ENCODE results near the gene NAXD.
"Not testable (repeated sequence)": the region's sequence is repeated elsewhere in the genome, so short reads cannot be mapped to it uniquely, and the experiment has no call there.

The NAXD gene

DNA sequence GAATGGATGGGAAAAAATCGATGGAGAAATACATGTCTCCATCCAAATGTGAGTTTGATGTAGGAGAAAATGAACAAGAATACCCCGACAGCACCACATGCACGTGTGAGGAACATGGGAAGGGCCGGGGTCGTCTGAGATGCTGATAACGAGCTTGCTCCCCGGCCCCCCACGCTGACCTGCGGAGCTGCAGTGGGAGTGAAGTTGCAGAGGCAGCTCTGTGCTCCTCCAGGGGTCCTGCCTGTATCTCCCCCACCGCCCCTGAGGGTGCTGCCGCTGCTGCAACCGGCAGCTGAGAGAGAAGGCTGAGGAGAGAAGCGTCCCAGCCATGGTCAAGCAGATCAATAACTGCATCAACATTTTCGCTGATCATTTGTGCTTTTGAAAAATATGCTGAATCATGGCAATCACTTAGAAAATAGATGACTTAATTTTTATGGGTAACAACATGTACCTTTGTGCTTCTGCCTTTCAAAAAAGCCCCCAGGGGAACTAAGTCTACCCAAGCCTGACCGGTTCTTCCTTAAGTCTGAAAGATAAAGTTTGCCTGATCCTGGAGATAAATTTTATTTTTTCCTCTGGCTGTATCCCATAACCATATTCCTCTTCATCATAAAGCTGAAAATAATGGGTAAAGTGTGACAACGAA is 18.2 kb upstream of the NAXD start:
- DNase-seq = no peak

DNA sequence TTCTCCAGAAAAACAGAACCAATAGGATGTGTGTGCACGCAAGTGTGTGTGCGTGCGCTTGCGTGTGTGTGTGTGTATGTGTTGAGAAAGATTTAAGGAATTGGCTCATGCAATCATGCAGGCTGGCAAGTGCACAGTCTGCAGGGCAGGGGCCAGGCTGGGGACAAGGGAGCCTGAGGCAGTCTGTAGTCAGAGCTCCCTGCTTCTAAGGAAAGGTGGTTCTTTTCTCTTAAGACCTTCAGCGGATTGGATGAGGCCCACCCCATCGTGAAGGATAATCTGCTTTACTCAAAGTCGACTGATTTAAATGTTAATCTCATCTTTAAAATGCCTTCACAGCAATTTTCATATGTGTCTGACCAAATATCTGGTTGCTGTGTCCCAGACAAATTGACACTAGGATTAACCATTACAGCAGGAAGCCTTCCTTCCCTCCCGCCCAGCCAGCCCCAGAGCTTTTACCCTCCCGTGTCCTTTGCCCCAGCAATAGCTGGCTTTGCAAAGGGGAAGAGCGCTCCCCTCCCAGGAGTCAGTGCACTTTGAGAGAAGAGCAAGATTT is 15.0 kb upstream of the NAXD start:
- no peak for DNase-seq

DNA sequence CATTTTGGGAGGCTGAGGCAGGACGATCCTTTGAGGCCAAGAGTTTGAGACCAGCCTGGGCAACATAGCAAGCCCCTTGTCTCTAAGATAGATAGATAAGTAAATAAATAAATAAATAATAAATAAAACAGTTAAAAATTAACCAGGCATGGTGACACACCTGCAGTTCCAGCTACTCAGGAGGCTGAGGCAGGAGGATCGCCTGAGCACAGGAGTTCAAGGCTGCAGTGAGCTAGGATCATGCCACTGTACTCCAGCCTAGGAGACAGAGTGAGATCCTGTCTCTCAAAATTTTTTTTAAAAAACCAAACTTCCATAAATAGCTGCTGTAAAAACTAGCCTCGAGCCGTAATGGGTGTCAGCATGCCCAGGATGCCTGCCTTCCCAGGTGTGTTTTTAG is 14.4 kb upstream of the NAXD start:
- no peak for DNase-seq

DNA sequence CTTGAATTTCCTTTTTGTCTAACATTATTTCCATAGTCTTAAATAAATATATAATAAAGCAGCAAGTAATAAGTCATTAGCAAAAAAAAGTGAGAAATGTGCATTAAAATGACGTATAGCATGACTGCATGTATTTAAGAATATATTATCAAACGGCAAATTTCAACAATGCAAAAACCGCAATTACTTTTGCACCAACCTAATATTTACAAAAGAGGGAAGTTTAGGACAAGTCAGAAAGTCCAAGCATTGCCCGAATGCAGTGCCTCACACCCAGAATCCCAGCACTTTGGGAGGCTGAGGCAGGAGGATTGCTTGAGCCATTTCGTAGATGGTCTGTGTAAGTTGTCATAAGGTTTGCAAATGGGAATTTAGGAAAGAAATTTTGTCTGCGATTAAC is 10.2 kb upstream of the NAXD start:
- DNase-seq = no peak

DNA sequence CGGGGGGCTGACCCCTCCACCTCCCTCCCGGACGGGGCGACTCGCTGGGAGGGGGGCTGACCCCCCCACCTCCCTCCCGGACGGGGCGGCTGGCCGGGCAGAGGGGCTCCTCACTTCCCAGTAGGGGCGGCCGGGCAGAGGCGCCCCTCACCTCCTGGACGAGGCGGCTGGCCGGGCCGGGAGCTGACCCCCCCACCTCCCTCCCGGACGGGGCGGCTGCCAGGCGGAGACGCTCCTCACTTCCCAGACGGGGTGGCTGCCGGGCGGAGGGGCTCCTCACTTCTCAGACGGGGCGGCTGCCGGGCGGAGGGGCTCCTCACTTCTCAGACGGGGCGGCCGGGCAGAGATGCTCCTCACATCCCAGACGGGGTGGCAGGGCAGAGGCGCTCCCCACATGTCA is 9.1 kb upstream of the NAXD start:
- not testable (repeated sequence) for DNase-seq

DNA sequence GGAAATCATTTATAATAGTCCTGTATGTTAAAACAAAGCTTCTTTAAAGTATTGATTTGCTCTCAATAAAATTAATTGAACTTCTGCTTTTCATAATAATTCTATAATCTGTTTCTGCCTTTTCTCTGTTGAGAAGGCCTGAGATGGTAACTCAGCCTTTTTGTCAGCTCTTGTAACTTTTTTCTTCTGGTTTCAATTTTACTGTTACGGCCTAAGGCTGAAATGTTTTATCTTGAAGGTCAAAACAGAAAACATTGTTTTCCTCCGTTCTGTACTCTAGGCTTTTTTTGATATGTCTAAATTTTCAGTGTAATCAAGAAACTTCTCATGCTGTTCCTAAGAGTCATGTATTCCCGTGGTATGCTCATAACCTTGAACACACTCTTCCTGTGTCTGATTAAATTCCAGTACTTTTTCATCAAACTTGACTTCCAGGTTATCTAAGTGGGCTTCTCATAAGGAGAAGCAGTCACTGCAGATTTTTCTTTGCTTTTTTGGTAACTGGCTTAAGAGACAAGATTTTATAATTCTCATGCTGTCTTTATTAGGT is 7.6 kb upstream of the NAXD start:
- no peak for DNase-seq

DNA sequence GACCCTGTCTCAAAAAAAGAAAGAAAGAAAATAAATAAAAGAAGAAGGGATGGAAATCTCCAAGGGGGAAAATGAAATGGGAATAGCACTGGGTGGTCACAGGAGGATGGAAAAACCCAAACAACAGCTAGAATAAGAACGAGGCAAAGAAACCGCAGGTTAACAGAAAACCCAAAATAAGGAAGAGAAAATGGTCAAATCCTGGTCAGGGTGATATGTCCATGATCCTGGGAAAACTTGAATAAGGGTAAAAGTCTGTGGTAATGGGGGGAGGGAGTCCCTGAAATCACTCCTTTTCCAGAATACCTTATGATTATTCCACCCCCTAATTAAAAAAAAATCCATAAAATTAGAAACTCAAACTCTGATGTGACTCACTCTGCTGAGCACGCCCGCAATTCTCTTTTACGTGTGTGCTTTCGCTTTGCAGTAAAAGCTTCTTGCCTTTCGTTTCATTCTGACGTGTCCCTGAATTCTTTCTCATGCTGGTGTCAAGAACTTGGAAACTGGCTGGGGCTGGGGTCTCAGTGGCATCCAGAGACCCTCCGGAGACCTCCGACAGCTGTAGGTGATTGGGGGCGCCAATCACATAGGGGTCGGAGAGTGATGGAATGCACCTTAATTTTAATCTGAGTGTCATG is 4.3 kb upstream of the NAXD start:
- DNase-seq = no peak

DNA sequence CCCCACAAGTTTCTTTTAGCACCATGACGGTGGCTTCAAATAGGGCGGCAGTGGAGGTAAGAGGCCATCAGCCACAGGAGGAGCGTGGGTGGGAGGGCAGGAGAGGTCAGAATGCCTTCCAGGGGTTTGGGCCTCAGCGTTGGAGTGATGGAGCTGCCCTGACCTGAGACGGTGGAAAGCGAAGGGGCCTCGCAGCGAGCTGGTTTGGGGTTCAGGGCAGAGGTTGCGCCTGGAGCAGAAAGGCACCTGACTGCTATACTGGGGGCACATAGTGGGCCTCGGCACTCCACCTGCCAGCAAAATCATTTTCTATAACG is 382 bp upstream of the NAXD start:
- no peak for DNase-seq

DNA sequence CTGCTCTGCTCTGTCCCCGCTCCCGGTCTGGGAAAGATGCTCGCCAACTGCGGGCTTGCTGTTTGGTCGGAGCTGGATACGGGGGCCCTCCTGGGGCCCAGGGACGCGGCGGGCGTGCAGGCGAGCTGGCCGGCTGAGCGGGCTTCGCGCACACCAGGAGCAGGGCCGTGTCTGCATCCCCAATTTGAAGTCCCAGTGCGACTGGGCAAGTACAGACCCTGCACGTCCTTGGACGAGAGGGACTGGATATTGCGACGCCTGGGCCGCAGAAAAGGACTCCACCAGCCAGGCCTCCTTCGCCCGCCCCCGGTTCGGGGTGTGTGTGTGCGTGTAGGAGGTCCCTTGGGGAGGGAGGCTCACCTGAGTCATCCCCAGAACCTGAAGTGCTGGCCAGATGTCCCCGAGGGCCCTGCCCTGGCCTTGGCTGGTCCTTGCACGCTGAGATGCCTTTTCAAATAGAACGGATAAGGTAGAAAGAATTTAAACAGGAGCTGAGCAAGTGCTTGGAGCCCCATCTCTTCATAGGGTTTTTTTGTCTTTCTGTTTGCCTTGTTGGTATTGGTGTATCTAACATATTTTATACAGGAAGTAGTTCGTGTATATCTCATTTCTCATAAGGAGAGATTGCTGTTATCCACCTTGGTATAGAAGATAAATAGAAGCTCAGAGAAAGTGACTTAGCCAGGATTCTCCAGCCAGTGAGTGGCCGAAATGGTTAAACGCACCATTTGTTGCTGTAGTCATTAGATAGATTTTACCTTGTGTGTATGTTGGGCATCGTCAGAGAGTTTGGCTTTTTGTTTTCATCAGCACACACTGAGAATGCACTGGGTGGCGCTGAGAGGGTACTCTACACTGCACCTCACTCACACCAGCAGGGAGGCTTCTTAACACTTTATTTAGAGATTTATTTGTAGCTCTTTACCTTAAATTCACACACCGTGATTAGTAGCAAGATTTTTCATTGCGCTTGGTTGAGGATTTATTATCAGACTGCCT is 1.1 kb downstream of the NAXD start:
- peak; percentile 45 for DNase-seq

DNA sequence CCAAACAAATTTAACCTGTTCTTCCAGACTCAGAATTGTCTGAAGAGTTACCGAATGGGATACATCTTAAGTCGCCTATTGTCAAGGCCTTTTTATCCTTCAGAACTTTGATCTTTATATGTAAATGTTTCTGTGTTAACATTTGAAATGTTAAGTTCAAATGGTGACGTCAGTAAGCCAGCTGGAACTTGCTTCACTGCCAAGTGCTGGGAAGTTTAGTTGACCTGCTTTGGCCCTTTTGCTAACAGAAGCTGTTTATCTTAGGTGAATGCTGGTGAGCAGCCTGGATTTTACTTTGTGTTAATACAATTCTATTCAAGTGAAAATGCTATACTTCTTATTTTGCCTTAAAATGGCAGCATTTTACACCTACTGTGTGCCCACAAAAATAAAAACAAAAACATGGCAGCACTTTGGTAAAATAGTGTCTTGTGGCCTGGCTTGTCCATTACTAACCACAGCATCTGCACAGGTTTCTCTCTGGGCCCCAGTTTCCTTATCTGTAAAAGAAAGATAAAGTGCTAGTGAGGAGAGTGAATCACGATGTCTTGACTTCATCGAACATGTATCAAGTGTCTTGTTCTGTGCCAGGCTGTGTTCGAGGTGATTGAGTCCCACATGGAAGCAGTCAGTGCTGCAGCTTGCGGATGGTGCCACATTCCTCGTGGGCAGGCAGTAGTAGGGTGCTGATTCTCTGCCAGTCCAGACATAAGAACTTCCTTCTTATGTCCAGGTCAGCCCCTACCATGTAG is 2.2 kb downstream of the NAXD start:
- DNase-seq = no peak

DNA sequence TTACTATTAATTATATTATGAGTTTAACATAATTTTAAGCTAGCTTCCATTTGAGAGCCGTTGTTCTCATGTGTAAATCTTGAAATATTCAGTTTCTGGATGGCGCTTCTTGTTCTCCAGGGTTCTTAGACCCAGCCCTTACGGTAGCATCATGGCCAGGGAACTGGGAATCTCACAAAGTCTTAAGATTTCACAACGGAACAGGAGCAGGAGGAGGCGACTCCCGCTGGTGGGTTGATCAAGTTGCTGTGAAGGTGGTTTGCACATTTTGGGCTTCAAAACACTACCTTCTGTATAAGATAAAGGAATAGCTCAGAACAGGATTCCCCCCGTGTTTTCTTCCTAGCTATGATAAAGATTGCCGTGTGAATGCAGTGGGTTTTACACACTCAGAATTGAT is 2.8 kb downstream of the NAXD start:
- DNase-seq = no peak

DNA sequence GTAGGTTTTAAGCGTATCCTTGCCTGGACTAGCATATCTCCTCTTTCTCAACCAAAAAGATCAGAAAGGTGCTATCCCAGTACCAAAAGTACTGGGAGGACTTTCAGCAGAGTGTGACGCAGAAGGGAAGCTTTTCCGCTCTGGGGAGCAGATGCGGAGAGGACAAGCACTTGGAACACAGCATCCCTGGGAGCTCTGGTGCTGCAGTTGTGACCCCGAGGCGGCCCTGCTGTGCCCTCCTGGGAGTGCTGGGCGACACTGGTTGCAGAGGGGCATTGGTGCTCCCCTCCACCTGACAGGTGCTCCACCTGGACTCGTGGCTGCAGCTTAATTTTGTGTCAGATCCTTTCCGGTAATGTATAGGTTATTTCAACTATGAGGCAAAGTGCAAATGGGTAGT is 3.4 kb downstream of the NAXD start:
- no peak for DNase-seq

DNA sequence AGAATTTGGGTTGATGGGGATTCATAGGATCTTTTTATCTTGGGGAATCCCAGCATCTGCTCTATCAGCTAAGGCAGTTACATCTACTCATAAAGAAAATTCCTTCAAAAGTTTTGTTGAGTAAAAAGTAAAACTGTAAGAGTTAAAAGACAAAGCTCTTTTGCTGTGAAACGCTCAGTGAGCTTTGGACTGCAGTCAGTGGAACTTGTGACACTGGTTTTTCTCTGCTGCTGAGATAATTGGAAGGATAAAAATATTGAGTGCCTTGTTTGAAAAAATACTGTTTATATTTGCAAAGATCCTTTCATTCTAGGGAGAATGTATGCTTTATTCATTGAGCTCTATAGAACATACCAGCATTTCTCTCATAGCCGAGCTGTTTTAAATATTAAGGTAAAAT is 5.3 kb downstream of the NAXD start:
- no peak for DNase-seq

DNA sequence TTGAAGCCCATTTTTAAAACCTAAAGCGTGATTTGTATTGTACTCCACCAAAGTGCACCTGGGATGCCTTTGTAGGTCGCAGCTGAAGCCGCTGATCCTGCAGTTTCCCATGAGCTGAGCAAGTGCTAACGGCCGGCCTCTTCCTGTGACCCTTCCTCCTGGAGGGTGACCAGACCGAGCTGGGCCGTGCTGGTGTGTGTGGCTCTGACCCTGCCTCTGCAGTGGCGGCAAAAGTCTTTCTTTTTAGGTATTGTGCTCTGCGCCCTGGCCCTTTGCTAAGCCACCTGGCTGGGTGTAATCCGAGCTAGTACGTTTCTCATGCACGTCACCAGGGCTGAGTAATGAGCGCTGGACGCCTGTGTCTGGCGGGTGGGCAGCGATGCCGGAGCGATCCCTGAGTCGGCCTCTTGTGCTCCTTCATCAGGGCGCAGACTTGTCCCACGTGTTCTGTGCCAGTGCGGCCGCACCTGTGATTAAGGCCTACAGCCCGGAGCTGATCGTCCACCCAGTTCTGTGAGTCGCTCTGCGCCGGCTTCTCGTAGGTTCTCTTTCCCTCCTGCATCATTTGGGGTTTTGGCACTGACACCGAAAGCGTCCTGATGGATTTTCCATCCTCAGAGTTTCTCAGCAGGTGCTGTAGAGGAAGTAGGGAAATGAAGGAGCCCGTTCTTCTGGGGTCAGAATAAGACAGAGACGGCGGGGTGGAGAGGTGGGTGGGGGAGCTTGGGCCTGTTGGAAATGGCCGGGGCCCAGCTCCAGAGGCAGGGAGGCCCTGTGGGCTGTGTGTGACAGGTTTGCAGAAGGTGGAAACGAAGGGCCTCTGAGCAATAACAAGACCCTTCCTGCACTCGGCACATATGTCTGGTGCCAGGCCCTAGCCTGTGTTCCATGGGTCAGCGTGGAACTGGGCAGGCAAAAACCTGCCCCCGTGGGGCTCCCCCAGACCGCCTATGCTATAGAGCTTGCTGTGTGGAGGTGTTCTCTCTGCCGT is 9.7 kb downstream of the NAXD start:
- no peak for DNase-seq

DNA sequence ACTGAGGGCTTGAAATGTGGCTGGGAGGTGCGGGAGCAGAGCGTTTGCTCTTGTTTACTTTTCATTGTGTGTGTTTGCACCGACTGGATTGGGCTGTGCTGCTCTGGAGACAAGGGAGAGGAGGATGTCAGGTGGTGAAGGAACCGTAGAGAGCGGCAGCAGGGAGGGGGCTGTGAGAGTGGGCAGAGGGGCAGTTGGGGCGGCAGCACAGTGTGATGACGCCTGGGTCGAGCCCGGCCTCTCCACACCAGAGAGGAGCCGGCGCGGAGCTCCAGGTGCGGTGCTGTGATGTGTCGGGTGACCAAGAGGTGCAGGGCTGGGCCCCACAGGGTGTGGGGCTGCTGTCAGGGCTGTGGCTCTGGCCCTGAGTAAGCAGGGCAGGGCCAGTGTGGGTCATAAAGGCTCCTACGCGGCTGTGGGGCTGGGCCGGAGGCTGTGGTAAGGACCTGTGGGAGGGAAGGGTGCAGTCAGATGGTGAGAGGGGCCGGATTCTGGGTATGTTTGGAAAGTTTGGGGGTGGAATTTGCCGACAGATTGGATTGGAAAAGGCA is 10.5 kb downstream of the NAXD start:
- DNase-seq = no peak

DNA sequence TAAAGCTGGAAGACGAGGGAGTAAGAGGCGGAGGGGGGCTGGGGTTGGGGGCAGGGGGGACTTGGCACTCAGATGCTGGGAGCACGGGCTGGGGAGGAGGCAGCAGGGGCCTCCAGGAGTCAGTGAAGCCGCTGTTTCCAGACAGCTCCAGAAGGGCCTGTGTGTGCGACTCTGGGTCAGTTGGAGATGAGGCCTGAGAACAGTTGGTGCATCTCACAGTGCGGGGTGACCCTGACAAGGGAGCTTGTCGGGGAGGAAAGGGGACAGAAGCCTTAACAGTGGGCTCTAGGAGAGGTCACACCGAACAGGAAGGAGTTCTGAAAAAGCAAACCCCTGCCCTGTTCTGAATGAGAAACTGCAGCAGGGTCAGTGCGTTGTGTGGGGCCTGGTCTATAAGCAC is 11.2 kb downstream of the NAXD start:
- no peak for DNase-seq

DNA sequence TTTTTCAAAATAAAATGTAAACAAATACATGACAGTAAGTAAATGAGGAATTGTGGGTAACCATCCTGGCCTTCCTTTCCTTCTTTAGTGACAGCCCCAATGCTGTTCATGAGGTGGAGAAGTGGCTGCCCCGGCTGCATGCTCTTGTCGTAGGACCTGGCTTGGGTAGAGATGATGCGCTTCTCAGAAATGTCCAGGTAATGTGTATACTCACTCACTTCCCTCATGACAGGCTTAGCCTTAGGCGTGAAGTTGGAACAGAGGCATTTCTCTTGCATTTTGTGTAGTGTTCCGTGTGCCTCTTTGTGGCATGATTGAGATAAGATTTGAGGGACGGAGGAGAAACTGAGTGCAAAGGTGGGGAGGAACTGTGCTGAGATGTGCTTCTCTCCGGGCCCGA is 12.0 kb downstream of the NAXD start:
- DNase-seq = no peak

DNA sequence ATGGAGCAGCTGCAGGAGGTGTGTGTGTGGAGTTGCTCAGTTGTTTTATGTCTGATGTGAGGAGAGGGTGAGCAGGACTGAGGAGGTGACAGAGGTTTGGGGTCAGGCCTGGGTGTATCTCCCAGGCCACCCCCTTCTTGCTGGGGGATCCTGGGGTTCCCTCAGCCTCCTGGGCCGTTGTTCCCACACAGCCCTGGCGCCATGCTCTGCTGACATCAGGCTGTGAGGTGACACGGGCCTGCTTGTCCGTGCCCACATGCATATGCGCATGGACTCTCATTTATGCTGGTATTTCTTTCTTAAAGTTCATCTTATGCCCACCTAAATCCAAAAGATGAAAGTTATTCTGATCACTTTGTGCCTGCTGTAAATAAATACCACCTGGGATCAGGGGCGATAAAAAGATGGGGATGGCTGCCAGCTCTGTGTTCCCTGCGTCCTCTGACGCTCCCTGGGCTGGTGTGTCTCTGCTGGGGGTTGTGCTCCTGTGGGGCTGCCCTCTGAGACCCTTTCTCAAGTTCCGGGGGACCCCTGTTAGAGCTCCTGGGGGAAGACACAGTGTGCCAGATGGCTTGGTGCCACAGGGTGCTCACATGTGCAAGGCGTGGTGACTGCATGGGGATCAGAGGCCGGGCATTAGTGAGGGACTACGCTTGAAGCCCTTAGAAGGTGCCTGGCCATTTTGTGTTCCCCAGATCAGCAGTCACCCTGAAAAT is 12.6 kb downstream of the NAXD start:
- DNase-seq = no peak

DNA sequence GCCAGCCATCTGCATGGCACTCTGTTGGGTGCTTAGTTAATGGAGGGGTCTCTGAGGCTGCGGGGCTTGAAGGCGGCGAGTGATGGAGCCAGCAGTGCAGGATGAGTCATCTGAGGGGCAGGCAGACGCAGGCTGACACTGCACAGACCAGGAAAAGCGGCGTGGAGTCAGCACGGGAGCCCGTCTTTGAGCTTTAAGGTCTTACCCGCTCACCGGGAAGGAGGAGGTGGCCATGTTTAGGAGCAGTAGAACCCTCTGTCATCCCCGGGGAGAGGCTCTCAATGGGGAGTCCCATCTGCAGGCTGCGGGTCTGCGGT is 13.1 kb downstream of the NAXD start:
- DNase-seq = no peak

DNA sequence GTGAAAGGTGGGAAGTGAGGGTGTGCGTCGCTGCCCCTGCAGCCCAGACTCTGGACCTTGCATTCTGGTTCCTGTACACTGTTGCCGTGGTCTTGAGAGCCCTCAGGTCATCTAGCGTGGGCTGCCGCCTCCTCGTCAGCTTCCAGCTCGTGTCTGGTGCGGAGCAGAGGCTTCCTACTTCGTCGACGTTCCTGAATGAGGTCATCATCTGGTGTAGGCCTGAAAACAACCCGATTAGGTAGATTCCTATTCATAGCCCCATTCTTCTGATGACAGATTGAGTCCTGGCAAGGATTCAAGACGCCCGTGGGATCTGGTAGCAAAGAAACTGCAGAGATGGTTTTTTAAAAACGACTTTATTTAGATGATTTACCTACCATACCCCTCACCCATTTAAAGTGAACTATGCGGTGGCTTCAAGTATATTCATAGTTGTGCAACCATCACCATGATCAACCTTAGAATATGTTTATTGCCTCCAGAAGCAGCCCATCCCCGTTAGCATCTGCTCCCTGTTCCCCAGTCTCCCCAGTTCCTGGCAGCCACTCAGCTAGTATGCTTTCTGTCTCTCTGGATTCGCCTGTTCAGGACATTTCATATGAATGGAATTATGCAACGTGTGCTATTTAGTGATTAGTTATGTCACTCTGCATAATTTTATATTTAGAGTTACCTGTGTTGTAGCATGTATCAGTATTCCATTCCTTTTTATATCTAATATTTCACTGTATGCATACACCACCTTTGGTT is 13.8 kb downstream of the NAXD start:
- DNase-seq = no peak
